ENCODE results near the gene PPP3CA.

DNA sequence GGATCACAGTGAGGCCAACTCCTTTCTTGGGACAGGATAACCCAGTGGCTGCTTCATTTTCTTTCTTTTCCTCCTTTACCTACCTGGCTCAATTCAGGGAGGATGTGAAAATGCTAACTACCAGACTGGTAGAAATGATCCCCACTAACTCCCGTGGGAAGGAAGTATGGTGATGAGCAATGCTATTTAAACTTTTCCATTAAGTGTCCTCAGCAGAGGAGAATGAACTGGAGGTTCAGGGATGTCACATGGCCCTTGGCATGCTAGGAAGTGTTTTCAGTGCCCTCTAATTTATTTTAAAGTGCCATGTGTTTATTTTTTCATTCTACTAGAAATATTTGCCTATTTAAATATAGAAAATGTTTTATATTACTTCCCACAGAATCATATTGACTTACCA, 363.9 kb downstream of the PPP3CA start:
- TF ChIP-seq, protein P1, sequence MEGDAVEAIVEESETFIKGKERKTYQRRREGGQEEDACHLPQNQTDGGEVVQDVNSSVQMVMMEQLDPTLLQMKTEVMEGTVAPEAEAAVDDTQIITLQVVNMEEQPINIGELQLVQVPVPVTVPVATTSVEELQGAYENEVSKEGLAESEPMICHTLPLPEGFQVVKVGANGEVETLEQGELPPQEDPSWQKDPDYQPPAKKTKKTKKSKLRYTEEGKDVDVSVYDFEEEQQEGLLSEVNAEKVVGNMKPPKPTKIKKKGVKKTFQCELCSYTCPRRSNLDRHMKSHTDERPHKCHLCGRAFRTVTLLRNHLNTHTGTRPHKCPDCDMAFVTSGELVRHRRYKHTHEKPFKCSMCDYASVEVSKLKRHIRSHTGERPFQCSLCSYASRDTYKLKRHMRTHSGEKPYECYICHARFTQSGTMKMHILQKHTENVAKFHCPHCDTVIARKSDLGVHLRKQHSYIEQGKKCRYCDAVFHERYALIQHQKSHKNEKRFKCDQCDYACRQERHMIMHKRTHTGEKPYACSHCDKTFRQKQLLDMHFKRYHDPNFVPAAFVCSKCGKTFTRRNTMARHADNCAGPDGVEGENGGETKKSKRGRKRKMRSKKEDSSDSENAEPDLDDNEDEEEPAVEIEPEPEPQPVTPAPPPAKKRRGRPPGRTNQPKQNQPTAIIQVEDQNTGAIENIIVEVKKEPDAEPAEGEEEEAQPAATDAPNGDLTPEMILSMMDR (IDR thresholded peaks at IDR 0.05), result no peak
- TF ChIP-seq POLR2A (IDR thresholded peaks at IDR 0.05), result no peak

Data from right lobe of liver (tissue), 4 donors.